ENCODE data around the gene SORD.
"Not testable (repeated sequence)": the region's sequence is repeated elsewhere in the genome, so short reads cannot be mapped to it uniquely, and the experiment has no call there.

SORD gene

GRCh38 chr15:45022871-45023658 is at the start of gene SORD:
Gene SORD (plus strand): TSS chr15:45023195. CDS start chr15:45023284, 89 bp downstream.
- DNase-seq (ENCODE audit: low read depth): peak; percentile 66

GRCh38 chr15:44976183-44976582 is 46.8 kb upstream of the SORD start:
- DNase-seq (ENCODE audit: low read depth): not testable (repeated sequence)

GRCh38 chr15:44977781-44978180 is 45.2 kb upstream of the SORD start:
- not testable (repeated sequence) for DNase-seq (ENCODE audit: low read depth)

- DNase-seq (ENCODE audit: low read depth): not testable (repeated sequence)
Observed at GRCh38 chr15:44979617-44980339, 43.2 kb upstream of the SORD start.

- not testable (repeated sequence) for DNase-seq (ENCODE audit: low read depth)
Observed at GRCh38 chr15:44984144-44984543, 38.9 kb upstream of the SORD start.

- not testable (repeated sequence) for DNase-seq (ENCODE audit: low read depth)
Observed at GRCh38 chr15:44986346-44987055, 36.5 kb upstream of the SORD start.

- not testable (repeated sequence) for DNase-seq (ENCODE audit: low read depth)
Observed at GRCh38 chr15:44987711-44988110, 35.3 kb upstream of the SORD start.

GRCh38 chr15:44988184-44988869 is 34.7 kb upstream of the SORD start:
- not testable (repeated sequence) for DNase-seq (ENCODE audit: low read depth)

GRCh38 chr15:44988870-44989219 is 34.1 kb upstream of the SORD start:
- DNase-seq (ENCODE audit: low read depth): not testable (repeated sequence)

- not testable (repeated sequence) for DNase-seq (ENCODE audit: low read depth)
Observed at GRCh38 chr15:44997632-44998031, 25.4 kb upstream of the SORD start.

- DNase-seq (ENCODE audit: low read depth): no peak
Observed at GRCh38 chr15:44999105-44999504, 23.9 kb upstream of the SORD start.

- not testable (repeated sequence) for DNase-seq (ENCODE audit: low read depth)
Observed at GRCh38 chr15:45001180-45001579, 21.8 kb upstream of the SORD start.

GRCh38 chr15:45003731-45004410 is 19.1 kb upstream of the SORD start:
- not testable (repeated sequence) for DNase-seq (ENCODE audit: low read depth)

GRCh38 chr15:45004590-45005175 is 18.3 kb upstream of the SORD start:
- DNase-seq (ENCODE audit: low read depth): not testable (repeated sequence)

- no peak for DNase-seq (ENCODE audit: low read depth)
Observed at GRCh38 chr15:45009046-45009445, 13.9 kb upstream of the SORD start.

GRCh38 chr15:45015114-45015513 is 7.9 kb upstream of the SORD start:
- not testable (repeated sequence) for DNase-seq (ENCODE audit: low read depth)

GRCh38 chr15:45020222-45020900 is 2.6 kb upstream of the SORD start:
- DNase-seq (ENCODE audit: low read depth): not testable (repeated sequence)

GRCh38 chr15:45020901-45021259 is 2.1 kb upstream of the SORD start:
- not testable (repeated sequence) for DNase-seq (ENCODE audit: low read depth)

GRCh38 chr15:45021348-45021747 is 1.6 kb upstream of the SORD start:
- no peak for DNase-seq (ENCODE audit: low read depth)

GRCh38 chr15:45023659-45024225 is 747 bp downstream of the SORD start:
- no peak for DNase-seq (ENCODE audit: low read depth)

Measured in fibroblast of the conjunctiva (primary cell).